Astrocyte of the cerebellum (primary cell): ENCODE results near the gene LRG1.

Experiments
- DNase-seq: peaks from one replicate; pipeline ENCODE4 v3.0.0-alpha.2; 2011; ENCODE audit warnings: low read depth
- H3K4me3 ChIP-seq: 2 replicates; pipeline ENCODE4 v1.5.1; 2011; ENCODE audit warnings: mild to moderate bottlenecking, low read depth, low read length, moderate library complexity
- CTCF ChIP-seq: IDR thresholded peaks from 2 replicates; pipeline ENCODE4 v1.5.1; 2012; ENCODE audit warnings: low read length, low read depth, moderate library complexity, mild to moderate bottlenecking; ENCODE audit errors: missing control alignments
- in situ Hi-C: cut with HindIII; loops from 2 replicates; pipeline ENCODE4 v1.10.0; 2017; ENCODE audit warnings: low sequenced_read_pairs

The LRG1 gene

GRCh38 chr19:4539693-4540581 lies at the start of gene LRG1:
Gene LRG1, minus strand, starts transcription at chr19:4540036. Its CDS starts 23 bp downstream, at chr19:4540013.
- in situ Hi-C loops = no loop called here
- DNase-seq = no peak
- no peak within 1 kb of the TSS for H3K4me3 ChIP-seq
- no peak for TF ChIP-seq CTCF

- H3K4me3 ChIP-seq = no peak overlapping the region
- no peak for TF ChIP-seq CTCF
- in situ Hi-C loops = no loop called here
- no peak for DNase-seq
Measured at GRCh38 chr19:4588291-4588761, 48.5 kb upstream of the LRG1 start.

- no peak overlapping the region for H3K4me3 ChIP-seq
- in situ Hi-C loops = no loop called here
- DNase-seq = no peak
- no peak for TF ChIP-seq CTCF
Measured at GRCh38 chr19:4587527-4587926, 47.7 kb upstream of the LRG1 start.

- DNase-seq = no peak
- in situ Hi-C loops = no loop called here
- H3K4me3 ChIP-seq = no peak overlapping the region
- no peak for TF ChIP-seq CTCF
Measured at GRCh38 chr19:4586691-4587090, 46.9 kb upstream of the LRG1 start.

- in situ Hi-C loops = no loop called here
- no peak overlapping the region for H3K4me3 ChIP-seq
- DNase-seq = no peak
- no peak for TF ChIP-seq CTCF
Measured at GRCh38 chr19:4586245-4586644, 46.4 kb upstream of the LRG1 start.

- H3K4me3 ChIP-seq = no peak overlapping the region
- no peak for TF ChIP-seq CTCF
- in situ Hi-C loops = no loop called here
- no peak for DNase-seq
Measured at GRCh38 chr19:4585556-4585955, 45.7 kb upstream of the LRG1 start.
